ENCODE measurements around the gene PRKAR1B.

Gene PRKAR1B

DNA sequence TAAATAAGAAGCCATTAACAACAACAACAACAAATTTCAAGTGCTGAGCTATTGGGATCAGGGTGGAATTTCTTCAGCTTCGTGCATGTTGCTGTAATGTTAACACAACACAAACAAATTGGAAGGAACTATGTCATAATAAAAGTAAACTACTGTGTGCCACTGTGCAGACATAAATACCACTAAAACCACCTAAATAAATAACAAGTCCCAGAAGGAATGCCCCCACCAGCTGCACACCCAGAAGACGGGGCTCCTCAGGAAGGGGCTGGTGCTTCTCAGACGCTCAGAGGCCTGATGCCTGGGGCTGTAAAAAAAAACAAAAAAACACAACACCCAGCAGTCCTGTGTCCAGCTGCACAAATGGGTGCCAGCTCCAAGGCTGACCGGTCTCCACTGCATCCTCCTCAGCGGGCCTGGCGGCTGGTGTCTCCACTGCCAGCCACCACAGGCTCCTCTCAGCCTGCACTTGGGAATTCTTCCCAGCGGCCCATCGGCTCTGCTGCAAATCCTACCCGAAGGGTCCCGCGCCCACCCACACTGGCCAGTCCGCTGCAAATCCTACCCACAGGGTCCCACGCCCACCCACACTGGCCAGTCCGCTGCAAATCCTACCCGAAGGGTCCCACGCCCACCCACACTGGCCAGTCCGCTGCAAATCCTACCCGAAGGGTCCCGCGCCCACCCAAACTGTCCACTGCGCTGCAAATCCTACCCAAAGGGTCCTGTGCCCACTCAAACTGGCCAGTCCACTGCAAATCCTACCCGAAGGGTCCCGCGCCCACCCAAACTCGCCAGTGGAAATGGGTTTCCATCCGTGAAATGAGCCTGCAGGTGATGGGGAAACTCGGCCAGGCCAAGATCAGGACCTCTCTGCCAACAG, 36.4 kb downstream of the PRKAR1B start:
- no peak for DNase-seq

DNA sequence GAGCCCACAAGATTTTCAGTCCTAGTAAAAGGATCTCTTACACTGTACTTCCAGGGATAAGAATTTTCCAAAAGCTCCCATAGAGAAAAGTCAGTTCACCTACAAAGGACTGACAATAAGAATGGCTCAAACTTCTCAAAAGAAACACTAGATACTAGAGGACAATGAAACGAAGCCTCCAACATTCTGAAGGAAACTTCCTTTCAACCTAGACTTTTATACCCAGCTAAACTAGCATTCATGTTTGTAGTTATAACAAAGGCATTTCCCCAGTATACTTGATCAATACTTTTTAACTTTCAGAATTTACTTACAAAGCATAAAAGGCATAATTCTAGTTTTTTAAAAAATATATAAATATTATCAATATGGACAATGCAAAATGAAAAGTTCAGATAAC, 41.5 kb downstream of the PRKAR1B start:
- no peak for DNase-seq

DNA sequence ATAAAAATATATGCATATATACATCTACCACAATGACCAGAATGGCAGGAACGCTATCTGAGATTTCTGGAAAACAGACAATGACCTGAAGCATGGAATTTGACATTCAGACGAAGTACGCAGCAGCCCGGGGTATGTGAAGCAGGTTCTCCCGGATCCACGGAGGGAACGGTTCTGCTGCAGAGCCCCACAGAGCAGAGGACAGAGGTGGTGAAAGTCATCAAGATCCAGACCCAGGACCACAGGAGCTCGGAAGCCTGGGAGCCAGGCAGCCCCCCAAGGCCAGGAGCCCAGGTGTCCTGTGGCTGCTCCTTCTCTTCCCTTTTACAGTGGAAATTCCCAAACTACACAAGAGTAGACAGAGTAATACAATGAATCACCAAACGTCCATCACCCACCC, 42.7 kb downstream of the PRKAR1B start:
- DNase-seq = no peak

DNA sequence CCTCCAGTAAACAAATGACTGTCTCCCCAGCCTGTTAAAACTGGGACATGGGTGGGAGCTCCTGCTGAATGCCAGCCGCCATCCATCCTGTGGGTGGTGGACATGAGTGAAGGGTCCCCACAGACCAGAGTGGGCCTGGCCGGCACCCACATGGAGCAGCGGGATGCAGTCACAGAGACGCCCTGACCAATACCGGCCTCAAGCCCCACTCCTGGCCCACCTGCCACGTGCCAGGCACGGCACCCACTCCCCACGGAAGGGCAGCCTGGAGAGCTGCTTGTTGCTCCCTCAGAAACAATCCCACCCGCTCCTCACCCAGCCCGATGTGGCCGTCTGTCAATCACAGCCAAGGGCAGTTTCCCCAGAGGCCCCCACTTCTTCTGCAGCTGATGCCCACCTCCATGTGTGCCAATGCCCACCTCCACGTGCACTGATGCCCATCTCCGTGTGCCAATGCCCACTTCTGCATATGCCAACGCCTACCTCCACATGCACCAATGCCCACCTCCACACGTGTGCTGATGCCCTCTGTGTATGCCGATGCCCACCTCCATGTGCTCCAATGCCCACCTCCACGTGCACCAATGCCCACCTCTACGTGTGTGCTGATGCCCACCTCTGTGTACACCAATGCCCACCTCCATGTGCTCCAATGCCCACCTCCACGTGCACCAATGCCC, 43.4 kb downstream of the PRKAR1B start:
- no peak for DNase-seq

DNA sequence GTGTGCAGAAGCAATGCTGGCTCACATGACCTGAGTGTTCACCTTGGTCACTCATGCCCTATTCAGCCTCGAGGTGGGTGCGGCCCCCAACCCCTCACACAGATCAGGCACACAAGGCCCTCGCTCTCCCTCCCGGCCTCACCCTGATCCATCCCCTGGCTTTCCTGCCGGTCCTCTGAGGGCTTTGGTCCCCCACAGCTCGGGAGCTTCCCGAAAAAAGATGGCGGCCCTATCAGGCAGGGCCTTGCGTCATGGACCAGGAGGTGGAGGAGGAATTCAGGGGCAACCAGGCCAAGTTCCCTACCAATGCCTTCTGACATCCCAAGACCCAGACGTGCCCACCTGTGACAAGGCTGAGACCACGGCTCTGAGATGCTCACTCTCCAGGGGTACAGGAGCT, 44.3 kb downstream of the PRKAR1B start:
- no peak for DNase-seq

DNA sequence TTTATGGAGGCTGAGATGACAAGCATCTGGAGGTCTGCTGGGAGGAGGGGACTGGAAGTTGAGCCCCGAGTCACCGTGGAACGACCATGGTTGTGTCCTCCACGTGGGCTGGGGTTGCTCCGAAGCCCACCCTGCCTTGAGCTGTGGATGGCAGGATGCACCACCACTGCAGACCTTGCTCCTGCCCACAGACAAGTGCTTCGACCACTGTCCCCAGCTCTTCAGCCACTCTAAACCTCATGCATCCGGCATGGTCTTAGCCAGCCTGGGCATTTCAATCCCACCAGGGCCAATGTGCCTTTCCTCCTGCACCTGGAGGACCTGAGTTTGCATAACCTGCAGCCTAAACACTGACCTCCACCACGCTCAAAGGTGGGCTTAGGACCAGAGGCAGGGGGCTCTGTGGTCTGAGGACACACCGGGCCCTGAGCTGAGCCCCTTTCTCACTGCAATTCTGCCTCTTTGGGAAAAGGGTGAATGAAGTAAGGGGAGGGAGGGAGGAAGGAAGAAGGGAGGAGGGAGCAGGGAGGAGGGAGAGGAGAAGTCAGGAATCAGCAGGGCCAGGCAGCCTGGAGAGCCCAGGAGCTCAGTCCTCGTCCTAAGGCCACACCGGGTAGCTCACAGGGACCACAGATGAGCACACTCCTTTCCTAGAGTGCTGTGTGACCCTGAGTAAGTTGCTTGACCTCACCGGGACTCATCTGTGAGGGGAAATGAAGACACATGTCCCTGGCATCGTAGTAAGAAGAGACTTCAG, 45.4 kb downstream of the PRKAR1B start:
- no peak for DNase-seq

DNA sequence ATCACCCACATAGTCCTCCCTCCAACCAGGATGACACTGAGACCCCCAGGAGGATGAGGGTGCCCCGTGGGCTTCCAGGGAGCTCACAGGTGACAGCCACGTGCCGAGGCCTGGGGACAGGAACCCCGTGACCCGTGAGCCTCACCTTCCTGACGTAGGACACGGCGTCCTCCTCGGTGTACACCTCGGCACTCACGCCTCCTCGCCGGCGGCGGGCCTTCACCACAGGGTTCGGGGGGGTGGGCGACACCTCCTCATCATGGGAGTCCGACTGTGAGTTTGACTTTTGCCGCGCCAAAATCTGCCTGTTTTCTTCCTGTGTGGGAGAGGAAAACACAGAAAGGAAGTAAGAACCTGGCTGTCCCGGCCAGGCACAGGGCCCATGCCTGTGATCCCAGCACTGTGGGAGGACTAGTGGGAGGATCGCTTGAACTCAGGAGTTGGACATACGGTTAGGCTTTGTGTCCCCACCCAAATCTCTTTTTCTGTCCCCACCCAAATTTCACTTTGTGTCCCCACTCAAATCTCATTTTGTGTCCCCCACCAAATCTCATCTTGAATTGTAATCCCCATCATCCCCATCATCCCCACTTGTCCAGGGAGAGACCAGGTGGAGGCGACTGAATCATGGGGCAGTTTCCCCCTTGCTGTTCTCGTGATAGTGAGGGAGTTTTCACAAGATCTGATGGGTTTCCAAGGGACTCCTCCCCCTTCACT, 46.5 kb downstream of the PRKAR1B start:
- DNase-seq = no peak

DNA sequence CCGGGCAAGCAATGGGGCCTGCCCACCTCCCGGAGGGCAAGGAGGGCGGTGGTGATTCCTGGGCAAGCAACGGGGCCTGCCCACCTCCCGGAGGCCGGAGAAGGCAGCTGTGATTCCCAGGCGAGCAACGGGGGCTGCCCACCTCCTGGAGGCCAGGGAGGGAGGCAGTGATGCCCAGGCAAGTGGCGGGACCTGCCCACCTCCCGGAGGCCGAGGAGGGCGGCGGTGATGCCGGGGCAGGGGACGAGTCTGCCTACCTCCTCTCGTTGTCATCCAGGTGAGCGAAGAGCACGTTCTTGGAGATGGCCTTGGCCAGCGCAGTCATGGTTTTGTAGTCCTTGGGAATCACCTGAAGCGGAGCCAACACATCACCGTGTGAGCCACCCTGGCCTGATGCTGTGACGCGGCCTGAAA, 50.1 kb downstream of the PRKAR1B start:
- no peak for DNase-seq

DNA sequence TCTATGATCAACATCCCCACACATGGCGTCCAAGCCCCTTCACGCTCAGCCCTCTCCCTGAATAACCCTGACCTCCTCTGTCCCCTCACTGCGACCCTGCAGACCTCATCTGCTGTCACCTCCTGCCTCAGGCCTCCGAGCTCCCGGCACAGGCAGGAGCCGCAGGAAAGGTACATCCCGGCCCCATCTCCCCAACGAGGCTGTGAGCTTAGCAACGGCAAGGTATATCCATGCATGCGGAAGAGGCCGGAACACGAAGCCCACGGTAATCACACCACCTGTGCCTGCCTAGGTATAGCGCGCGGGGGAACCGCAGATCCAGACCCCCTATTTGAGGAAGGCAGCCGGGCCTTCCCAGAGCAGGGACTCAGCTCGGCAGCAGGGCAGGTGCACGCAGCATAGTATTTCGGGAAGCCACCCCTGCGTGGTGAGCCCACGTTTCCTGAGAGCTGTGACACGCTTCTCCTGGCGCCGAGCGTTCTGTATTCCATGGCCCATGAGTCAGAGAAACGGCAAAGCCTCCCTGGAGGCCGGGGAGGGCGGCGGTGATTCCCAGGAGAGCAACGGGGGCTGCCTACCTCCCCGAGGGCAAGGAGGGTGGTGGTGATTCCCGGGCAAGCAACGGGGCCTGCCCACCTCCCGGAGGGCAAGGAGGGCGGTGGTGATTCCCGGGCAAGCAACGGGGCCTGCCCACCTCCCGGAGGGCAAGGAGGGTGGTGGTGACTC, 50.7 kb downstream of the PRKAR1B start:
- DNase-seq = no peak

DNA sequence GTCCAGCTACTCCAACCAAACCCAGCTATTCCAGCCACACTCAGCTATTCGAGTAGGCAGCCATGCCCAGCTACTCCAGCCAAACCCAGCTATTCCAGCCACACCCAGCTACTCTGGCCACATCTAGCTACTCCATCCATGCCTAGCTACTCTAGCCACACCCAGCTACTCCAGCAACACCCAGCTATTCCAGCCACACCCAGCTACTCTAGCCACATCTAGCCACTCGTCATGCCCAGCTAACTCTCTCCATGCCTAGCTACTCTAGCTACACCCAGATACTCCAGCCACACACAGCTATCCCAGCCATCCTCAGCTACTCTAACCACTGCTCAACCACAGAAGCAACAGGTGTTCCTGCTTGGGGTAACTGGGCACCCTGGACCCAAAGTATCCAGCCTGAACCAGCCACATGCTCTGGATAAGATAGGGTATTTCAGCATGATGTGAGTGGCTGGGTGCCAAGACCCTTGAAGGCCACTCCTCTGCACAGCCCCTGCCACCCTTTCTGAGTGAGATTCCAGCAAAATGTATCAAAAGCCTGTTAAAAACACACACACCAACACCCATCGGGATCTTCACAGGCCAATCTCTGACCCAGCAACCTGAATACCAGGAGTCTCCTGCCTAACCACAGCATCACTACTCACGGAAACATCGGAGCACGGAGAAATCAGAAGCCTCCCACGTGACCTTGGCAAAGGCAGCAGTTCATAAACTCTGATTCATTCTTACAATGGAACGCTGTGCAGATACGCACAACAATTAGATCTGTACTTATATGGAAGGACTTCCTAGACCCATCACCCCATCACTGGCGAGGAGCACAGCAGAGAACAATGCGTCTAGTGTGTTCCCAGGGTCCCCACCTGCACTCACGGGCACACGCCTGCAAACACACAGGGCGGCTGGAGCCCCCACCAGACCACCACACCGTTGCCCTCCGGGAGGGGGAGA, 52.3 kb downstream of the PRKAR1B start:
- no peak for DNase-seq

DNA sequence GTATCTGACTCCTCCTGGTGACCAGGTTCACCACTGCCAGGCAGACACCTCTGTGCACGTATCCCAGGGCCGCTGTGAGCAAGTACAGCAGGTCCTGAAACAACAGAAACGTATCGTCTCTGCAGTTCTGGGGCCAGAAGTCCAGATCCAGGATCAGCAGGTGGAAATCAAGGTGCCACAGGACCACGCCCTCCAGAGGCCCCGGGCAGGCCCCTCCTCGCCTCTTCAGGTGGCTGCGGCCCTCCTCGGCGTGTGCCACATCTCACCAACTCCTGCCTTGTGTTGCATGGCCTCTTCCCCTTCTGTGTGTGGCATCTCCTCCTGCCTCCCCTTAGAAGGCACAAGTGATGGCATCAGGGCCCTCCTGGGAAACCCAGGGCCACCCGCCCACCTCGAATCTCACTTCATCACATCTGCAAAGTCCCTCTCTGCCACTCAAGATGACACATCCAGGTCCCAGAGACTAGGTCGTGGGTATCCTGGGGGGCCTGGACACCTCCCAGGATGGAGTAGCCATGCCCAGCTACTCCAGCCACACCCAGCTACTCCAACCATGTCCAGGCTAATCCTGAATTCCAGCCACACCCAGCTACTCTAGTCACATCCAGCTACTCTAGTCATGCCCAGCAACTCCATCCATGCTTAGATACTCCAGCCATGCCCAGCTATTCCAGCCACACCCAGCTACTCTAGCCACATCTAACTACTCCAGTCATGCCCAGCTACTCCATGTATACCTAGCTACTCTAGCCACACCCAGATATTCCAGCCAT, 53.2 kb downstream of the PRKAR1B start:
- DNase-seq = no peak

DNA sequence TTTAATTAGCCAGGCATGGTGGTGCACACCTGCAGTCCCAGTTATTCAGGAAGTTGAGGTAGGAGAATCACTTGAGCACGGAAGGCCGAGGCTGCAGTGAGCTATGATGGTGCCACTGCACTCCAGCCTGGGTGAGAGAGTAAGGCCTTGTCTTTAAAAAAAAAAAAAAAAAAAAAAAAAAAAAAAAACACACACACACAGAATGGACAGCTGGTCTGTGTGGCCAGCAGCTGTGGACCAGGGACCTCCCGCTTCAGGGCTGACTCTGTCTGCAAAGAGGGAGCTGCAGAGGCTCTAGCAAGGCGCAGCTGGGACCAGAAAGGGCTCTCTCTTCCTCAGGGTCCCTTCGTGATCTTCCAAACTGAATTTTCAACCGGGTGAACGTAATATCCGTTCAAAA, 54.2 kb downstream of the PRKAR1B start:
- no peak for DNase-seq

DNA sequence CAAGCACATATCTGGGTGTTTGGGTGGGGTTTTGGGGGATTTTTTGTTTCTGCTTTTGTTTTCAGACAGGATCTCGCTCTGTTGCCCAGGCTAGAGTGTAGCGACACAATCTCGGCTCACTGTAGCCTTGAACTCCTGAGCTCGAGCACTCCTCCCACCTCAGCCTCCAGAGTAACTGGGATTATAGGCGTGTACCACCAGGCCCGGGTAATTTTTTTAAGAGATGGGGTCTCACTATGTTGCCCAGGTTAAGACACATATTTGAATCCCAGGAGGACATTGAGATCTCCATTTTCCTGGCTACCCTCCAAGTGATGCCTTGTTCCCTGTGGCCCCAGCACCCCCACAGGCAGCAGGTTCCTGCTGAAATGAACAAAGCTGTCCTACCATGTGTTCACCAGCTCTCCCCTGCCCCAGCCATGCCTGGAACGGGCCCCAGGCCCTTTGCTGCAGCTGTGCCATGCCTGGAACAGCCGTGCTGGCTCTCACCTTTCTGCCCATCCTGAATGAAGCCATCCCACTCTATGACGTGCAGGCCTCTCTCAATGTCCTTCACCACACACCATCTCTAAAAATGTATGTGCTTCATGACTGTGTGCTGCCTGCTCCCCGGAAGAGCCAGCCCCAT, 55.6 kb downstream of the PRKAR1B start:
- no peak for DNase-seq

DNA sequence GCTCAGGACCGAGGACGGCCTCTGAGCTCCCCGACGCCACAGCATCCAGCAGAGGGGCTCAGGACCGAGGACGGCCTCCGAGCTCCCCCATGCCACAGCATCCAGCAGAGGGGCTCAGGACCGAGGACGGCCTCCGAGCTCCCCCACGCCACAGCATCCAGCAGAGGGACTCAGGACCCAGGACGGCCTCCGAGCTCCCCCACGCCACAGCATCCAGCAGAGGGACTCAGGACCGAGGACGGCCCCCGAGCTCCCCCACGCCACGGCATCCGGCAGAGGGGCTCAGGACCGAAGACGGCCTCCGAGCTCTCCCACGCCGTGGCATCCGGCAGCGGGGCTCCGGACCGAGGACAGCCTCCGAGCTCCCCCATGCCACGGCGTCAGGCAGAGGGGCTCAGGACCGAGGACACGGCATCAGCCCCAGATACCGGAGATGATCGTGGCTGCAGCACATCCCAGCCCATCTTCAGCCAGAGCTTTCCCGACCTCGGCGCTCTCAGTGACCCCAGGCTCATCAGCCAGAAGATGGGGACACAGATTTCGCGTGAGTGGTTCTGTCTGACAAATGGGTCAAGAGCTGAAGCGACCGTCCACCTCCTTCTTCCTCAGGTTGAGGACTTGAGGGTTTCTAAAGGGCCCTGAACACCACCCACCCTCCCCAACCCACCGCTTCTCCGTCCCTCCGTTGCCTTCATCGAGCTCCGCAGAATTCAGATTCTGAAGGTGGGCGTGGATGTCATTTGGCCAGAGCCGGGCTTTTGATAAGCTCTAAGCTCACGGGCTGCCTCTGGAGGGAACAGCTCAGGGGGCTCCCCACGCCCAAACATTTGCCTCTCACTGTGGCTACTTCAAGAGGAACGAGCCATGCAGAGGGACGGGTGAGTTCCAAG, 56.3 kb downstream of the PRKAR1B start:
- no peak for DNase-seq

DNA sequence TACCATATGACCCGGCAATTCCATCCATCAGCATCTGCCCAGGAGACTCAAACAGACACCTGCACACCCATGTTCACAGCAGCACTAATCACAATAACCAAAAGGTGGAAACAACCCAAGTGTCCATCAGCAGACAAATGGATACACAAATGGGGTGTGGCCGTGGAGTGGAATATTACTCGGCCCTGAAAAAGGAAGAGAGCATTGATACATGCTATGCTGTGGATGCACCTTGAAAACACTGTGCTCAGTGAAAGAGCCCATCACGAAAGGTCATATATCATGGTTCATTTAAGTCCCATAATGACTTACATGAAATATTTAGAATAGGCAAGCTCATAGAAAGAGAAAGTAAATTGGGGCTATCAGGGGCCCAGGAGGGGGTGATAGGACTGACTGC, 58.1 kb downstream of the PRKAR1B start:
- no peak for DNase-seq

DNA sequence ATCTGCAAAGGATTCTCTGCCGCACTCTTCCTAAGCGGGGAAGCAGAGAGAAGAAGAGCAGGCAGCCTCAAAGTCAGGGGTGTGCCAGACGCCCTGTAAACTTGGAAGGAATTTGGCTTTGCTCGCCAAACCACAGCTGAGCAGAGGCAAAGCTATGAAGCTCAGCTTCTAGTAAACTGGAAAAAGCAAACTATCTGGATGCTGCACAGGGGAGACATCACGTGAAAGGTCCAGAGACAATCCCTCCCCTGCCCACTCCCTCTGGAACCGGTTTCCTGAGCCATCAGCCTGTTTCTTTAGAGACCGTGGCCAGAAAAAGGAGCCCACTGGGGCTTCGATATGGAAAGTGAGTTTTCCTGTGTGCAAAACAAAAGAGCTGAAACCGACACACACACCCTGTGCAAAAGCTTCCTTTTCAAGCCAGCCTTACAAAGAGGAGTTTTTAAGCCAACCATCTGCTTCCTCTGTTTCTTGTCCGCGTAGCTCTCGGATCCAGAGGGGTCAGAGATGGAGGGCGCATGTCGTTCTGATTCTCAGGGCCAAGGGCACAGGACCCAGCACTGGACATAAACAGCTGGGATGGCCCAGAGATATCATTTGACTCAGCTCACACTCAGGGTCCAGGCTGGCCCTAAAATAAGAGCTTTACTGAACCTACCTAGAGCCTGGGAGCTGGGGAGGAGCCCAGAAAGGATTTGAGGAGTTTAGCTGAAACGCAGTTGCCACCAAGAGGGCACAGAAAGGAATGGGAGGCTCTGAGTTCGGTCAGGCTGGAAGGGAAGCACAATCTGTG, 58.7 kb downstream of the PRKAR1B start:
- no peak for DNase-seq

DNA sequence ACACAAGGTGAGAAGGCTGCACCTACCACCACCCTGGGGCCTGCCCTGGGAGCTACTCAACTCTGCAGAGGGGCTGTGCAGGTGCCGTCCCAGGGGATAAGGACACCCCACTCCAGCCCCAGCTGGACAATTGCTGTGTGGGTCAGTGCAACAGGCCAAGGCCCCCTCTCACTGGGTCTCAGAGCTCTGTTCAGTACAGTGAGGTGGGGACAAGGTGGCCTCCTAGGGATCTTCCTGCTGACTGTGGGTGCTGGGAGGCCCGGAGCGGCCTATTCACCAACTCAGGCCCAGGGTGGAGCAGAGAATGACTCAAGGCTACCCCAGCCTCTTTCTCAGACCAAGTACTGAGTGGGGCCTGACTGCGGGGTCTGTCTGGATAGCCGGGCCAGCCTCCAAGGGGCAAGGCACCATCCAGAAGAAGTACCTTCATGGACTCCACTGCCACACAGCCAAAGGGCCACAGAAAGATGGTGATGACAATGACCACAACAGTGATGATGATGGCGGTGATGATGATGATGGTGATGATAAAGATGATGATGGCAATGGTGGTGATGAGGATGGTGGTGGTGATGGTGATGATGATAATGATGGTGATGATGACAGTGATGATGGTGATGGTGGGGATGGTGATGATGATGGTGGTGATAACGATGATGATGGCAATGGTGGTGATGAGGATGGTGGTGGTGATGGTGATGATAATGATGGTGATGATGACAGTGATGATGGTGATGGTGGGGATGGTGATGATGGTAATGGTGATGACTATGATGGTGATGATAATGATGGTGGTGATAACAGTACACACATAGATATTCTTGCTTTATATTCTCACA, 60.4 kb downstream of the PRKAR1B start:
- no peak for DNase-seq

All from activated CD4-positive, alpha-beta T cell treated with anti-CD3 and anti-CD28 coated beads for 4 hours (primary cell).